Measurements from ENCODE around the gene TUB. TPM values are rescaled to one million over a fixed set of nuclear protein-coding genes. Genes with fewer than 3 reads are reported as not detected.

Gene TUB
- total RNA-seq, 1 donor from 2014 or later = 2.9 TPM

GRCh38 chr11:8102965-8103364, 22.0 kb downstream of the TUB start:
- Mint-ChIP-seq H3K9me3 (ENCODE audit: unreplicated experiment) (no peaks in the 10 kb centered on the region), H3K36me3 (ENCODE audit: low read depth, unreplicated experiment) (peaks cover 10% of the 10 kb centered on the region), H3K4me3 (ENCODE audit: unreplicated experiment) (no peak overlapping the region), H3K27me3 (ENCODE audit: unreplicated experiment) (no peaks in the 10 kb centered on the region), H3K27ac (ENCODE audit: unreplicated experiment) (no peak overlapping the region), H3K4me1 (ENCODE audit: unreplicated experiment) (peaks cover 9% of the 10 kb centered on the region)
- DNase-seq (ENCODE audit: low spot score) = no peak
- TF ChIP-seq CTCF (IDR thresholded peaks at IDR 0.05; ENCODE audit: unreplicated experiment) = no peak

GRCh38 chr11:8103909-8104308, 22.9 kb downstream of the TUB start:
- Mint-ChIP-seq H3K9me3 (ENCODE audit: unreplicated experiment) (no peaks in the 10 kb centered on the region), H3K4me1 (ENCODE audit: unreplicated experiment) (peaks cover 9% of the 10 kb centered on the region), H3K4me3 (ENCODE audit: unreplicated experiment) (no peak overlapping the region), H3K27me3 (ENCODE audit: unreplicated experiment) (no peaks in the 10 kb centered on the region), H3K27ac (ENCODE audit: unreplicated experiment) (no peak overlapping the region), H3K36me3 (ENCODE audit: low read depth, unreplicated experiment) (peaks cover 10% of the 10 kb centered on the region)
- TF ChIP-seq CTCF (IDR thresholded peaks at IDR 0.05; ENCODE audit: unreplicated experiment) = no peak
- no peak for DNase-seq (ENCODE audit: low spot score)

GRCh38 chr11:8105133-8105532, 24.1 kb downstream of the TUB start:
- no peak for TF ChIP-seq CTCF (IDR thresholded peaks at IDR 0.05; ENCODE audit: unreplicated experiment)
- peaks cover 9% of the 10 kb centered on the region for H3K4me1 Mint-ChIP-seq (ENCODE audit: unreplicated experiment)
- DNase-seq (ENCODE audit: low spot score) = no peak
- peaks cover 4% of the 10 kb centered on the region for H3K36me3 Mint-ChIP-seq (ENCODE audit: low read depth, unreplicated experiment)
- no peaks in the 10 kb centered on the region for H3K27me3 Mint-ChIP-seq (ENCODE audit: unreplicated experiment)
- H3K4me3 Mint-ChIP-seq (ENCODE audit: unreplicated experiment) = no peak overlapping the region
- no peak overlapping the region for H3K27ac Mint-ChIP-seq (ENCODE audit: unreplicated experiment)
- H3K9me3 Mint-ChIP-seq (ENCODE audit: unreplicated experiment) = no peaks in the 10 kb centered on the region

- no peak overlapping the region for H3K27ac Mint-ChIP-seq (ENCODE audit: unreplicated experiment)
- TF ChIP-seq CTCF (IDR thresholded peaks at IDR 0.05; ENCODE audit: unreplicated experiment) = no peak
- peaks cover 9% of the 10 kb centered on the region for H3K4me1 Mint-ChIP-seq (ENCODE audit: unreplicated experiment)
- no peaks in the 10 kb centered on the region for H3K9me3 Mint-ChIP-seq (ENCODE audit: unreplicated experiment)
- H3K4me3 Mint-ChIP-seq (ENCODE audit: unreplicated experiment) = no peak overlapping the region
- no peaks in the 10 kb centered on the region for H3K27me3 Mint-ChIP-seq (ENCODE audit: unreplicated experiment)
- no peak for DNase-seq (ENCODE audit: low spot score)
- H3K36me3 Mint-ChIP-seq (ENCODE audit: low read depth, unreplicated experiment) = peaks cover 4% of the 10 kb centered on the region
These were observed 24.7 kb downstream of the TUB start for GRCh38 chr11:8105666-8106065.

GRCh38 chr11:8106679-8107078, 25.7 kb downstream of the TUB start:
- no peak for TF ChIP-seq CTCF (IDR thresholded peaks at IDR 0.05; ENCODE audit: unreplicated experiment)
- H3K4me1 Mint-ChIP-seq (ENCODE audit: unreplicated experiment) = peaks cover 9% of the 10 kb centered on the region
- no peaks in the 10 kb centered on the region for H3K9me3 Mint-ChIP-seq (ENCODE audit: unreplicated experiment)
- no peaks in the 10 kb centered on the region for H3K36me3 Mint-ChIP-seq (ENCODE audit: low read depth, unreplicated experiment)
- H3K4me3 Mint-ChIP-seq (ENCODE audit: unreplicated experiment) = no peak overlapping the region
- H3K27me3 Mint-ChIP-seq (ENCODE audit: unreplicated experiment) = no peaks in the 10 kb centered on the region
- no peak overlapping the region for H3K27ac Mint-ChIP-seq (ENCODE audit: unreplicated experiment)
- no peak for DNase-seq (ENCODE audit: low spot score)
